RWPE2 (cell line): Measurements from ENCODE around the gene TIMM13.

Source experiments
- ATAC-seq: fragments of 200-7000 bp; cut with Tn5 transposase; 3 replicates; pipeline ENCODE4 v1.9.1; 2021; ENCODE audit warnings: low read depth
- DNase-seq: peaks from one replicate; pipeline ENCODE4 v3.0.0-alpha.2; 2020; ENCODE audit warnings: low spot score
- H3K27ac ChIP-seq: fragments of 450-650 bp; 2 replicates; pipeline ENCODE4 v1.5.1; 2017; ENCODE audit warnings: mild to moderate bottlenecking; ENCODE audit not compliant: poor library complexity, severe bottlenecking
- H3K27me3 ChIP-seq: fragments of 250-450 bp; sonication (Bioruptor Pico); 2 replicates; pipeline ENCODE4 v1.5.1; 2021; ENCODE audit warnings: mild to moderate bottlenecking, moderate library complexity; ENCODE audit not compliant: insufficient read depth, poor library complexity, severe bottlenecking
- H3K36me3 ChIP-seq: fragments of 250-450 bp; sonication (Bioruptor Pico); 2 replicates; pipeline ENCODE4 v1.5.1; 2020; ENCODE audit warnings: low read depth, mild to moderate bottlenecking, moderate library complexity
- H3K4me1 ChIP-seq: fragments of 250-450 bp; sonication (Bioruptor Pico); 2 replicates; pipeline ENCODE4 v1.5.1; 2021; ENCODE audit warnings: mild to moderate bottlenecking, moderate library complexity; ENCODE audit not compliant: insufficient read depth, poor library complexity, severe bottlenecking
- H3K4me3 ChIP-seq: fragments of 250-450 bp; sonication (Bioruptor Pico); 2 replicates; pipeline ENCODE4 v1.5.1; 2021; ENCODE audit warnings: mild to moderate bottlenecking, moderate library complexity; ENCODE audit not compliant: severe bottlenecking
- H3K9me3 ChIP-seq: fragments of 250-450 bp; sonication (Bioruptor Pico); 2 replicates; pipeline ENCODE4 v1.5.1; 2021; ENCODE audit warnings: mild to moderate bottlenecking, moderate library complexity; ENCODE audit not compliant: severe bottlenecking
- CTCF ChIP-seq: fragments of 450-650 bp; IDR thresholded peaks from one replicate; pipeline ENCODE4 v1.5.1; 2017; ENCODE audit warnings: mild to moderate bottlenecking, moderate library complexity; ENCODE audit not compliant: poor library complexity, severe bottlenecking

The TIMM13 gene

GRCh38 chr19:2434721-2435265, 7.4 kb upstream of the TIMM13 start:
- no peak overlapping the region for H3K27ac ChIP-seq
- ATAC-seq (no peak), DNase-seq (no peak)
- no peaks in the 10 kb centered on the region for H3K27me3 ChIP-seq
- peaks cover 60% of the 10 kb centered on the region for H3K36me3 ChIP-seq
- H3K4me3 ChIP-seq = no peak overlapping the region
- H3K4me1 ChIP-seq = no peaks in the 10 kb centered on the region
- no peaks in the 10 kb centered on the region for H3K9me3 ChIP-seq
- TF ChIP-seq CTCF = no peak

GRCh38 chr19:2434267-2434666, 6.9 kb upstream of the TIMM13 start:
- no peak for TF ChIP-seq CTCF
- Histone ChIP-seq H3K27ac (no peak overlapping the region), H3K27me3 (no peaks in the 10 kb centered on the region), H3K9me3 (no peaks in the 10 kb centered on the region), H3K4me3 (no peak overlapping the region), H3K36me3 (peaks cover 57% of the 10 kb centered on the region), H3K4me1 (no peaks in the 10 kb centered on the region)
- ATAC-seq = no peak
- DNase-seq = no peak

- no peak overlapping the region for H3K27ac ChIP-seq
- no peaks in the 10 kb centered on the region for H3K9me3 ChIP-seq
- peaks cover 54% of the 10 kb centered on the region for H3K36me3 ChIP-seq
- no peak for ATAC-seq
- no peaks in the 10 kb centered on the region for H3K4me1 ChIP-seq
- H3K4me3 ChIP-seq = no peak overlapping the region
- DNase-seq = no peak
- no peaks in the 10 kb centered on the region for H3K27me3 ChIP-seq
- no peak for TF ChIP-seq CTCF
Measured at GRCh38 chr19:2433854-2434253, 6.5 kb upstream of the TIMM13 start.

- H3K36me3 ChIP-seq = peaks cover 40% of the 10 kb centered on the region
- TF ChIP-seq CTCF = no peak
- H3K9me3 ChIP-seq = no peaks in the 10 kb centered on the region
- no peak for ATAC-seq
- no peaks in the 10 kb centered on the region for H3K4me1 ChIP-seq
- no peaks in the 10 kb centered on the region for H3K27me3 ChIP-seq
- no peak overlapping the region for H3K27ac ChIP-seq
- H3K4me3 ChIP-seq = no peak overlapping the region
- no peak for DNase-seq
Measured at GRCh38 chr19:2432131-2432848, 4.9 kb upstream of the TIMM13 start.
